T-helper 1 cell treated with Interleukin-12 subunit alpha and Interleukin-12 subunit beta and Interleukin-4 antibody, amounts not matched to agents 30 ng/mL and 1 ng/mL, for 36 hours (primary cell): ENCODE results near the gene LY86. TPM values are rescaled to one million over a fixed set of nuclear protein-coding genes. Genes with fewer than 3 reads are reported as not detected.

ENCODE experiments used
- intact Hi-C: fragments of 100-400 bp; cut with micrococcal nuclease; formaldehyde crosslinking; loops from one replicate; pipeline ENCODE4 v1.15.1; 2024
- total RNA-seq: library from RNA; stranded (reverse); gene quantifications from 2 replicates; pipeline ENCODE4 v1.2.3, GENCODE V29; 2022

Gene LY86
- total RNA-seq, 1 donor from 2014 or later: 5.8 TPM

DNA sequence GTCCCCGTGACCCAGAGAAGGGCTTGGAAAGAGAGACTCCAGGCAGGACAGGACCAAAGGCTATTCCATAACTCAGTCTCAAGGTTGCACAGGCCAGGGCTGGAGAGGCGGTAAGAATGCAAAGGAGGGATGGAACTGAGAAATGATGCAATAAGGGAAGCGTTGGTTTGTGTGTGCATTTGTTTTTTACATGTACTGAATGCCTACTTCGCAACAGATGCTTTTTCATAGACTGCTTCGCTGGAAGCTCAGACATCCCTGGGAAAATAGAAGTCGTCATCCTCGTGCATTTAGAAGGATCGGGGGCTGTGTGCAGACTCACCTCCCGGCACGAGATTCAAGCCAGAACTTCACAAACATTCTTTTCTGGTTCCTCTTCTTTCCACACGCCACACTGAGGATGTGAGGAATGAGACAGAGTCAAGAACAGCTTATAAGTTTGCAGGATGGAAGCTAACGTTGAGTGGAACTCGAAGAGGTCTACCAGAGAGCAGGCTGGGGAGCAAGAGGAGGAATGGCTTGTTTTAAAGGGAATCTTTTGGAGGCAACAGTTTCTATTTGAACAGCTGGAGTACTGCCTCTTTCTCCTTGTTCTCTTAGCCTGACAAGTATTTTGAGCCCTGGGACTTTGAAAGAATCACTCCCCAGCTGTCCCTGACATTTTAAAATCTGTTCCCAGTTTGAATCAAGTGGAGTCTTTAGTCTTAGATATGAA lies 19.3 kb upstream of the LY86 start:
- intact Hi-C loops: no loop called here

DNA sequence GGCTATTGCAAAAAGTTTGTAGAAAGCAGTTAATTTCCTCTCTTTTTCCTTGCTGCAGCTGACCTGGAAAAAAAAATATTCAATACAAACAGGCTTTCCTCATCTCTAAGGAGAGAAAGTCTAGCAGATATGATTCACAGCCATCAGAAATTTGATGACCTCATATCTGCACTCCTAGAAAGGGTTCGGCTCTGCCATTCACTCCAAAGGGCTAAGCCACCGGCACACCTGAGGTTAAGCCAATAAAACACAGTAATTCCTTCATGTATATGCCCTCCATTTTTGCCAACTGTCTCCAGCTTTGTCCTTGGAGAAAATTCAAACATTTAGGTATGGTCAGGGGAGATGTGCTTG lies 18.7 kb upstream of the LY86 start:
- intact Hi-C loops: no loop called here

DNA sequence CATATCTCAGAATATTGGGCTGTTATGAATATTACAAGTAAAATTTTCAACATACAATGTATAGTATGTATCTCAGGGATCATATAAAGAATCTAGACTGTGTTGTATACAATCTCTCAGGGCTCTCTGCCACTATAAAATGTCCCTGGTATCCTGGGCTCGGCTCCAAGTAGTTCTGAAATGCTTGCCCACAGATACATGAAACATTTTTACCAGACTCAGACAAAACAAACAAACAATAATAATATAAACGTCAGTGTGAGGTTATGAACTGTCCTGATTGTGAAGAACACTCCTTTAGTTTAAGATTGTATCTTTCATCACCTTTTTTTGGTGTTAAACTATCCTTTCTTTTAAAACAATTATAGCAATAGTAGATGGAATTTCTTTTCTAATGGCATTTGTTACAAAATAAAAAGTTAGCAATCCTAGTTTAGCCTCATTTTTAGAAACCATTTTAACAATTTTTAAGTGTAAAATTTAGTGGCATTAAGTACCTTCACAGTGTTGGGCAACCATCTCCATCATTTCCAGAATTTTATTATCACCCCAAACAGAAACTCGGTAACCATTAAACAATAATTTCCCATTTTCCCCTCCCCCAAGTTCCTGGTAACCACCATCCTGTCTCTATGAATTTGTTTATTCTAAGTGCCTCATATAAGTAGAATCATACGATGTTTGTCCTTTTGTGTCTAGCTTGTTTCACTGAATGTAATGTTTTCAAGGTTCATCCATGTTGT lies 17.4 kb upstream of the LY86 start:
- intact Hi-C loops: no loop called here

DNA sequence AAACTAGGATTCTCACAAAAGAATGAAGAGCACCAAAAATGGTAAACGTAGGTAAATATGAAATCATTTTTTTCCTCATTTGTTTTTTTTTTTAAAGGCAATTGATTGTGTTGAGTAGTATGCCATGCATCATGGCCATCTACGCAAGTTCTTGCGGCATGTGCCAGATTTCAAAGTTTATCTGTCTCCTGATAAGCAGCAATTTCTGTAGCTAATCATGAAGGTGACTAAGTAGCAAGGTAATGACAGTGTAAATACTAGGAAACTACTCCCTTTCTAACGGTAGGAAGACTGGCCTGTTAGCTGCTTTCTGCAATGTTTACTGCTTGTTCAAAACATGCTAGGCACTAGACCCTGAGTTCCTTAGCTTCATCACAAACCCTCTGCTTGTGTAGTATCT lies 13.4 kb upstream of the LY86 start:
- intact Hi-C loops: no loop called here

DNA sequence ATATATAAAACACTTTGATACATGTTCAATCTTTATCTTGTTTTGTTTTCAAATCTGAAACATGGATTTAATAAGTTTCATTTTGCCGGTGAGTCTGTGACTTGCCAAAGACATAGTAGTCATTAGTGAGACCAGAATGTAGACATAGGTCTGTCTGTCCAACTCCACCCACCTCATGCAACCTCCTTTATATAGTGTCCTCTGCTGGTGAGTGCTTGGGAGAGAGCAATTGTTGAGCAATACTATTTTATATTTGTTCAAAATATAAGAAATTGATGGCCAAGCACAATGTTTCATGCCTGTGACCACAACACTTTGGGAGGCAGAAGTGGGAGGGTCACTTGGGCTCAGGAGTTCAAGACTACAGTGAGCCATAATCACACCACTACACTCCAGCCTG lies 10.8 kb upstream of the LY86 start:
- intact Hi-C loops: no loop called here

DNA sequence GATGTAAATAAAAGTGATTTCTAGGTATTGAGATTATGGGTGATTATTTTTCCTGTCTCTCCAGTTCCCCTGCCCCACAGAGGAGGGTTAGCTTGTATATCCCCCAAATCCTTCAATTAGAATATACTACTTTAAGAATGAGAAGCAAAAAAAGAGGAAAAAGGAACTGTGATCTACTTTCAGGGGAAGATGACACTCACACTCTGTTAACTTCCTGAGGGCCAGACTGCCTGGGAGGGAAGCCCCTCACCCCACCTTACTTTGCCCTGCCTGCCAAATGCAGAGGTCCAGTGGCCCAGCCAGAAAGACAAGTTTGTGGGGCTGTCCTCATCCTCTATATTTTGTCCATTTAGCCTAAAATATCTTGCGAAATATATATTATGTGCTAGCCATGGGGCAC lies 9.2 kb upstream of the LY86 start:
- intact Hi-C loops: no loop called here

DNA sequence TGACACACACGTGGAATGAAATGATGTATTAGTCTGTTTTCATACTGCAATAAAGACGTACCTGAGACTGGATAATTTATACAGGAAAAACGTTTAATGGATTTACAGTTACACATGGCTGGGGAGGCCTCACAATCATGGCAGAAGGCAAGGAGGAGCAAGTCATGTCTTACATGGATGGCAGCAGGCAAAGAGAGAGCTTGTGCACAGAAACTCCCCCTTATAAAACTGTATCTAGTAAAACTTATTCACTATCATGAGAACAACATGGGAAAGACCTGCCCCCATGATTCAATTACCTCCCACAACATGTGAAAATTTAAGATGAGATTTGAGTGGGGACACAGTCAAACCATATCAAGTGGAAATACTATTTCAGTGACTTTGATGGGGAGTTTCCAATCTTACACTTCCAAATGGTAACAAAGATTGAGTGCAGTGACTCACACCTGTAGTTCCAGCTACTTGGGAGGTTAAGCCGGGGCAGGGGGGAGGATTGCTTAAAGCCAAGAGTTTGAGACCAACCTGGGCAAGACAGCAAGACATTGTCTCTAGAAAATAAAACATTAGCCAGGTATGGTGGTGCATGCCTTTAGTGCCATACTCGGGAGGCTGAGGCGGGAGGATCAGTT lies 8.2 kb upstream of the LY86 start:
- intact Hi-C loops: no loop called here

DNA sequence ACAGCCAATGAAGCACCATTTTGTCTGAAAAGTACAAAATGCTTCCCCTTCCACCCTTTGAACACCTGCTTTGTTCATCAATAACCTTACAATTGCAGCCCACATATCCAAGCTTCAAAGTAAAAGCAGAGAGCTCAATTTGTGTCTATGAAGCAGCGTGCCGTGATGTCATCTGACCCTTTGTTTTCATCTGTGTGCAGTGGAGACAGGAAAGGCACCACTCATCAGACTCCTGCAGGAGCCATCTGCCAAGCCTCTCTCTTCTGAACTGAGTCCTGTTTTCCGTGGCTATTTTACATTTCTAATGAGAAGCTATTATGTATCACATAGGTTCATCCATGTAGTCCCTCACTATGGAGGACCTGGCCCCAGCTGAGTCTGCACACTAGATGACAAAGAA lies 7.5 kb upstream of the LY86 start:
- intact Hi-C loops: no loop called here

DNA sequence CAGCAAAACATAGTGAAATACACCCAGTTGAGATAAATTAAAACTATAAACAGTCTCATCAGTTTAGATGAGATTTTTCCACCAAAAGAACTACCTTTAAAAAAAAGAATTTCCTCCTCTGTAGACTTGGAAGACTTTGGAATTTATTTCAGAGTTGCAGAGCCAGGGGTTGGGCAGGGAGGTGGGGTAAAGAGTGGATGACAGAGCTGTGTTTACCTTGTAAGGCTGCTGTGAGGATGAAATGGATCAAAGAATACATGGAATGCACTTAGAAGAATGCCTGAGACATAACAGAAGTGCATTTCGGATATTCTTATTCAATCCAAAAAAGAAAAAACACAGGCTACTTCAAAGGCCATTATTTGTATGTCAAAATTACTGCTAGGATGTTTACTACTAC lies 6.4 kb upstream of the LY86 start:
- intact Hi-C loops: no loop called here

DNA sequence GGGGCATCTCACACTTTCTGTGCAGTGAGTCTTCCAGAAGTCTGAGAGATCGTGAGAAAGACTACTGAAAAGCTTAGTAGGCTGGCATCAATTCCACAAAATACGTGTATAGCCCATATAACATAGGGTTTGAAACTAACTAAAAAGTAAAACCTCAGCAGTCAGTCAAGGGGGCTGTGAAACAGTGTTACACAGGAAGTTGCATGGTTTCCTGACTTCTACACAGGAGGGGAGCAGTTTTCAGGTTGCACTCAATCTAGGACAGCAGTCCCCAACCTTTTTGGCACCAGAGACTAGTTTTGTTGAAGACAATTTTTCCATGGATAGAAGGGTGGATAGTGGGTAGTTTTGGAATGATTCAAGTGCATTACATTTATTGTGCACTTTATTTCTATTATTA lies 4.7 kb upstream of the LY86 start:
- intact Hi-C loops: no loop called here

DNA sequence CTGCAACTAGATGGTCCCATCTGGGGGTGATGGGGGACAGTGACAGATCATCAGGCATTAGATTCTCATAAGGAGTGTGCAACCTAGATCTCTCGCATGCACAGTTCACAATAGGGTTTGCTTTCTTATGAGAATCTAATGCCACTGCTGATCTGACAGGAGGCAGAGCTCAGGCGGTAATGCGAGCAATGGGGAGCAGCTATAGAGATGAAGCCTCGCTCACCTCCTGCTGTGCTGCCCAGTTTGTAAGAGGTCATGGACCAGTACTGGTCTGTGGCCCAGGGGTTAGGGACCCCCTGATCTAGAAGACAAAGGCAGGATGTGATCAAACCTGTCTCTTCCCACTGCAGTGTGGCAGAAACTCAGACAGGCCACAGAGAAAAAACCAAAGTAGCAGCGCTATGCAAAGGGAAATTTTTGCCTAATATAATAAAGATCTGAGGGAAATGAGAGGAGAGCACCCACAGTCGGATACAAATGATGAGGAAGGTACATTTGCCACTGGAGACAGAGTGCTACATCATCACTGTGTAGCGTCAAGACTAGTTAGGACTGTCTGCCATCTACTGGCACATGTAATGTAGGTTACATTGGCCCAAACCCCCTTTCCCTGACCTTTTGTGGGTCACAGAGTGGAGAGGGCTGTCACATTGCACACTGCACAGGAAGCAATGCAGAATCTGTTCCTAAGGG lies 4.1 kb upstream of the LY86 start:
- intact Hi-C loops: loop anchor here (5.0 kb wide), 1 partner anchor 803 kb away; the partner anchor contains the start of genes CAGE1 and RIOK1

DNA sequence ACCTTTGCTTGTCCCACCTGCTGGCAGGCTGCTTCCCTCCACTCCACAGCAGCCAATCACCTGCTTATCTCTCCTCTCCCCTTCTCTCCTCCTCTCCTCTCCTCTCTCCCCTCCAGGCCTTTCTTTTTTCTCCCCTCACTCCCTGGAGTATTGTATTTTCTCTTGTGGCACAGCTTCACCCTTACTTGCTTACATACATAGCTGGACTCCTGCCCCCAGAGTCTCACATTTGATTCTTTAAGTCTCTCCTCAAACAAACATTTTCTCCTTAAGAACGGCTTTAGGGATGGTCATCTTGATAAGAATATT lies 3.6 kb upstream of the LY86 start:
- intact Hi-C loops: loop anchor here (5.0 kb wide), 1 partner anchor 802 kb away; the partner anchor contains the start of genes CAGE1 and RIOK1

DNA sequence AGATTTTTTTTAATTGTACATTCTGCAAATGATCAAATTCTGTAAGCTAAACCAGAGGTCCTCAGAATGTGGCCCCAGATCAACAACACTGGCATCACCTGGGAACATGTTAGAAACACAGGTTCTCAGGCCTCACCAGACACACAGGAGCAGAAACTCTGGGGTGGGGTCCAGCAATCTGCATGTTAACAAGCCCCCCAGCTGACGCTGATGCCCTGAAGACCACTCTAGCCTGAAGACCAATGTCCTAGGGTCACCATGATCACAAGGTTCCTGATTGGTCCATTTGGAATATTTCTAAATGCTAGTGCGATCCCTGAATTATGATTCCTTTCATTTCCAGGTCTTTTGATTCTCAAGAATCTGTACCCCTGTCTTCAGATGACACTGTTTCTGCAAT lies 2.4 kb upstream of the LY86 start:
- intact Hi-C loops: loop anchor here (5.0 kb wide), 1 partner anchor 801 kb away; the partner anchor contains the start of genes CAGE1 and RIOK1

DNA sequence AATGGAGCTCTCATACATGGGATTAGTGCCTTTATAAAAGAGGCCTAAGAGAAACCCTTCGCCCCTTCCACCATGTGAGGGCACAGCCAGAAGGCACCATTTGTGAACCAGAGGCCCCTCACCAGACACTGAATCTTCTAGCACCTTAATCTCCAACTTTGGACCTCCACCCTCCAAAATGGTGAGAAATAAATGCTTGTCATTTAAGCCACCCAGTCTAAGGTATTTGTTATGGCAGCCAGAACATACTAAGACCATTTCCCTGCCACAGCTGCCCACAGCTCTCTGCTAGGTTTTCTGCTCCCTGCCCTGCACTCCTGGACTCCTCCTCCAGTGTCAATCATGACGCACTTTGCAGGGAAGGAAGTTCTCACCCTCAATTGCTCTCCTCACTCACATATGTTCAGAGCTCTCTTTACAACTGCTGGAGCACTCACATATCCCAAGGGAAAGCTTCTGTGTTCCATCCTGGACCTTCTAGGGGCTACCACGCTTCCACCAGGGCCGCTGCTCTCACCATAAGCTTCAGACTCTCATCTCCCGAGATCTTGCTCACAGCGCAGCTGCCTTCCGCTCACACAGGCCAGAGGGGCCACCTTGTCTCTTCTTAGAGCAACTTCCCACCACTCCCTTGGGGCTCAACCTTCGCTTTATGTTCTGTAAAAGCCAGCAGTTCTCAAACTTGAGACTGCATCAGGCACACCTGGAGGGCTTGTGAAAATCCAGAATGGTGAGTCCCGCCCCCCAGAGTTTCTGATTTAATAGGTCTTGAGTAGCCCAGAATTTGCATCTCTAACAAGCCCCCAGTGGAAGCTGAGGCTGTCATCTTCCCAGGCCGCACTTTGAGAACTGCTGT lies 1.6 kb upstream of the LY86 start:
- intact Hi-C loops: loop anchor here (5.0 kb wide), 1 partner anchor 800 kb away; the partner anchor contains the start of genes CAGE1 and RIOK1

DNA sequence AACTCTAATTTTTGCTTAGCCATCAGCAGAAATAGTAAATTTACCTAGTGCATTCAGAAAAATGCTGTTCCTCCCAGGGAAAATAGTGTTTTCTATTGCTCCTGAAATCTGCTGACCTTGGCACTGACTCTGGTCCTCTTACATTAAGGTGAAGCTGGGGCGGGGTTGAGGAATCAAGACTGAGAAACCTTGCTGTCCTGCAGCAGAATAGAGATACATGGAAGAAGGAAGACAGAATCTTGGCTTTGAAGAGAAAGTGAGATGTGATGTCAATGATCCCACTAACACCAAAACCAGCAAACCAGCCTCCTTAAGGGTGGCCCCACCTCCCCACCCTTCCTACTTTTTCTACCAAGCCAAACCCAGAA lies 840 bp upstream of the LY86 start:
- intact Hi-C loops: loop anchor here (1.0 to 5.0 kb wide), 4 partner anchors 23 to 800 kb away; partner anchors contain the start of genes CAGE1 and RIOK1

DNA sequence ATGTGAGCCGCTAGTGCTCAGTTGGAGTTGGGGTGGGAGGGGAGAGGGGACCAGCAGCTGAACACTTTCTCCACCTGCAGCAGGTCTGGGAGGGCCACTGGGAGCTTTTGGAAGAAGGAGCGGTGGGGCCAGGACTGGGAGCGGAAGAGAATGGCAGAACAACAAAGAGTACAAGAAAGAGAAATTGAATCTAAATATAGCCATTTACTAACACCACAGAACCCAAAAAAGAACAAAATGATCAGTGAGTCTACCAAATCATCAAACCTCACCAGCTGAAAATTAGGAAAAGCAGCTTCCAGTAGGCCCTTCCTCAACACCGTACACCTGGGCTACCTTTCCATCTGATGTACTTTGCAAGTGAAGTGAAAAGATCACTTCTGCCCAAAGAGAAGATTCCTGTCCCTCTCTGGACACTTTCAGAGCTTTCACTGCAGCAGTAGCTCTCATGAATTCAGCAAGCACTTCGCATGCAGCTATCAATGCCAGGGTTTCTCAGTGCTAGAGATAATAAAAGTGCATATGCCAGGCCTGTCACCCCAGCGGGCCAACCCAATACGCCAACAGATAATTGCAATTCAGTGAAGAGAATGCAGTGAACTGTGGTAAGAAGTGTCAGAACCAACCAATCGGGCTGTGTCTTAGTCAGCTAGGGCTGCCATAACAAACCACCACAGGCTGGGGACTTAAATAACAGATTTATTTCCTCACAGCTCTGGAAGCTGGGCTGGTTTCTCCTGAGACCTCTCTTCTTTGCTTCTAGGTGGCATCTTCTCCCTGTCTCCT lies 597 bp downstream of the LY86 start:
- intact Hi-C loops: loop anchor here (1.0 to 5.0 kb wide), 4 partner anchors 21 to 798 kb away; partner anchors contain the start of genes CAGE1 and RIOK1

DNA sequence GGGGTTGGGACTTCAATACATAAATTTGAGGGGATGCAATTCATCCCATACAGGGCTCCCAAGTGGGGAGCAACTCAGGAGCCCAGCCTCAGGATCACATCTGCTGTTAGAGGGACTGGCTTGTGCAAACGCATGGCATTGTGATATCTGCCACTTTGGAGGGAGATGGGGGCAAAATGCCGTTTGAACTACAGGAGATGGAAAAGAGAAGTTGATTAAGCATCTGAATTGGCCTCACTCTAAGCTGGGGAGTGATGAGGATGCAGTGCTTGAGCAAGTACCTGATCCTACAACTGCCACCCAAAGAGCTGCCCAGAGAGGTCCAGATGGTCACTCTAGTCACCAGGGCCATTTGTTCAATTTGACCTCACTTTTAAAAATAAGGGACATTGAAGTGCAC lies 2.0 kb downstream of the LY86 start:
- intact Hi-C loops: loop anchor here (10.0 kb wide), 1 partner anchor 1586 kb away; the partner anchor contains the start of gene RPP40

DNA sequence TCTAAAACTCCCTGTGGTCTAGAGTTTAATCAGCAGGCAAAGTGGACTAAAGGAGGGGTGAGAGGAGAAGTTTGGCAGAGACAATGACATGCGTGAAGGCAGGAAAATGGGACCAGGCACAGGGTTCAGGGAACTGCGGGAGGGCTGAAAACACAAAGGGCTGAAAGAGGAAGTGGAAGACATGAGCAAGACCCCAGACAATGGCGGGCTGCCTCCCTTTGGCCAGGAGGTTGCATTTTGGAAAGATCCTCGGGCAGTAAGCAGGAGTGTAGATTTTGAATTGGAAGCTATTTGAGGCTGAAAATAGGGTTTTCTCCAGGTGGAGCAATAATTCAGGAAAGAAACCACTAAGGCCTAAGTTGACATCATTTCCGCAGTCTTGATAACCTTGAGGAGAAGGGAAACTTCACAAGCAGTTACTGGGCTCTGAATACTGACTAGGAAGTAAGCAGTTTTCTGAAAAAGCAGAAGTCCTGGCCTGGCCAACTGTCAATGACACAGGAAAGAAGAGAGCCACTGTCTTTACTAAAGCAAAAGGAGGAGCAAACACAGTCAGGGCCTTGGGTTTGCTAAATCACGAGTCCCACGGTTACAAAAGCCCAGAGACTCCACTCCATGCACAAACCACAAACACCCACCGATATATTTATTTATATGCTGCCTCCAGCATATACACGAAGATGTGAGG lies 3.4 kb downstream of the LY86 start:
- intact Hi-C loops: loop anchor here (10.0 kb wide), 1 partner anchor 1587 kb away; the partner anchor contains the start of gene RPP40

DNA sequence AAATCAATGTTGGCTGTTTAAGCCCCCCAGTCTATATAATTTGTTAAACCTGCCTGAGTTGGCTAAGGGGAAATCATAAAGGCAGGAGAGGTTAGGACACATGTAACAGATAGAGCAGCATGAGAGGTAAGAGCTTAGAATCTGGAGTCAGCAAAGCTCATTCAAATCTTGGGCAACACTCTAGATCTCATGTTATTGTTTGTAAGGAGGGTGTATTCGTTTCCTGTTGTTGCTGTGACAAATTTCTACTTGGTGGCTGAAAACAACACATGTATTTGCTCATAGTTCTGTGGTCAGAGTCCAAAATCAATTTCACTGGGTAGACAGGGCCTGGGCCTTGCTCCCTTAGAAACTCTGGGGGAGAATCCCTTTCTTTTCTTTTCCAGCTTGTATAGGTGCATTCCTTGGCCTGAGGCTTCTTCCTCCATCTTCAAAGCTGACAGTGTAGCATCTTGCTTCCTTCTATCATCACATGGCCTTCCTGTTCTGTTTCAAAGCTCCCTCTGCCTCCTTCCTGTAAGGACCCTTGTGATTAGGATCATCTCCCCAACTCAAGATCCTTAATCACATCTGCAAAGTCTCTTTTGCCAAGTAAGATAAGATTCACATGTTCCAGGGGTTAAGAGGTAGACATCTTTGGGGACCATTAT lies 4.4 kb downstream of the LY86 start:
- intact Hi-C loops: loop anchor here (1.0 to 10.0 kb wide), 4 partner anchors 21 to 1588 kb away; partner anchors contain the start of gene RPP40
